ENCODE measurements around the gene EPHA5.

Gene EPHA5

GRCh38 chr4:65508168-65508567 is 162.1 kb downstream of the EPHA5 start:
- intact Hi-C loops (cut with DNase I), result no loop called here
- no peak for DNase-seq

- no peak for DNase-seq
- intact Hi-C loops (cut with DNase I), result no loop called here
Observed at GRCh38 chr4:65502131-65502701, 168.1 kb downstream of the EPHA5 start.

DNA sequence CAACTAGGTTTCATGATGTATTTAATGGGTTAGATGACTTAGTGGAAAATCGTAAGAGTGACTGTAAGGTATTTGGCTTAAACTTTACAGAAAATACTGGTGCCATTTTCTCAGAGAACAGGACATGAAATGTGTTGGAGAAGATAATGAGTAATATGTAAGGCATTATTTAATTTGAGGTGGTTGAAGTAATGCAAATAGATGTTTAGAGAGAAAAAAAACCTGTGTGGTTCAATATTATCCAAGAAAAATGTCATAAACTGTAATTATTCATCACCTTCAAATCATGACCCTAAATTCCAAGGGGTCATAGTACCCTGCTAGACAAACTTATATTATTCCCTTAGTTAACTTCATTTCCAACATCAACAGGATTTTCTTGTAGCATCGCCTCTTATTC is 171.7 kb downstream of the EPHA5 start:
- intact Hi-C loops (cut with DNase I), result no loop called here
- DNase-seq, result no peak

GRCh38 chr4:65495439-65495838 is 174.8 kb downstream of the EPHA5 start:
- intact Hi-C loops (cut with DNase I), result no loop called here
- no peak for DNase-seq

DNA sequence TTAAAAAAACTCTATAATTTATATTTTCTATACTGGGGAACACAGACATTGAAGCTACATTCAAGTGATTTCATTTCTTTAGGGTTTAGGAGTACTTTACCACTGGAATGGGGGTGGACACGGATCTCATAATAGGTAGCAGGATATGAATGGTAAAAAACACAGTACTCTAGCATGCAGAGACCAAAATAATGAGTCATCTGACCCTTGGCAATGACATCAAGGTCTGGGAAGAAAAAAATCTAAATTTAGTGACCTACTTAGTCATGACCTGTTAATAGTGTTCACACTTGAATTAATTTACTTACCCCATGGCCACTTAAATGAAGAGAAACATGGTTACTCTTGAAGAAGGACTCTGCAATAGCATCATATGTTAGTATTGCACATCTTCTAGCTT is 187.9 kb downstream of the EPHA5 start:
- intact Hi-C loops (cut with DNase I), result no loop called here
- no peak for DNase-seq

GRCh38 chr4:65472531-65472930 is 197.8 kb downstream of the EPHA5 start:
- intact Hi-C loops (cut with DNase I), result no loop called here

GRCh38 chr4:65467068-65467680 is 203.1 kb downstream of the EPHA5 start:
- no peak for DNase-seq
- intact Hi-C loops (cut with DNase I), result no loop called here

More at GRCh38 chr4:65472531-65472930, 197.8 kb downstream of the EPHA5 start:
- DNase-seq, result peak in 2 of 10 donors; percentile 54 to 75

DNA sequence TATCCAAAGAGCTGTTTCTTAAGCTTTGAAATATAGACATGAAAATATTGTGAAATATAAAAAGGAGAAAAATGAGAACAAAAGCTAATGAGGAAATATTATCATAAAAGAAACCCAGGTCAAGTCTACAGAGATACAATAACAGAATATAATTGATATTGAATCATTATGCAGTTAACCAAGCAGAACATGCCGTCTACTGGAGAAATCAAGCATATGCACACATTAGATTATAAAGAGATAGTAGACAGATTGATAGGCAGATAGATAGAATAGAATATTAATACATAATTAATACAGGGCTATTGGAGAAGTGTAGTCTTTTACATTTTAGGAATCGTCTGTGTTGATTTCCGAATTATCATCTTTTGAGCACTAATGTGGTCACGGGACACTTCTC is 208.5 kb downstream of the EPHA5 start:
- intact Hi-C loops (cut with DNase I), result no loop called here
- no peak for DNase-seq

DNA sequence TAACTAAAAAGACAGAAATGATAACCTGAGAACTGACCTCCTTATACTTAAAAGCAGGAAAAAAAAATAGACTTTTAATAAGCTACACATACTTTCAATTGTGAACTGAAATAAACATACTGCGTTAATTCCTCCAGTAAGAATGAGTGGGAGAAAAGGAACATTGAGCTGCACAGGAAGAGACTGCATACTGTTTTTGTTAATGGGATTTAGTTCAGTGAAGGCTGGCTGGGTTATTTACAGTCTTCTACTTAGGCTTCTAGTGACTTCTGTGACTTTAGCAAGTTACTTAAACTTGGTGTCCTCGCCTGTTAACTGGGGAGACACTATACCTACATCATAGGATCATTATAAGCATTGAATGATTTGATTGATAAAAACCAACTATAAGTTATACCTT is 213.3 kb downstream of the EPHA5 start:
- intact Hi-C loops (cut with DNase I), result no loop called here

GRCh38 chr4:65456579-65456978 is 213.7 kb downstream of the EPHA5 start:
- intact Hi-C loops (cut with DNase I), result no loop called here
- no peak for DNase-seq

More for the DNA sequence above, 213.3 kb downstream of the EPHA5 start:
- no peak for DNase-seq

GRCh38 chr4:65453398-65453797 is 216.9 kb downstream of the EPHA5 start:
- intact Hi-C loops (cut with DNase I), result no loop called here
- no peak for DNase-seq

DNA sequence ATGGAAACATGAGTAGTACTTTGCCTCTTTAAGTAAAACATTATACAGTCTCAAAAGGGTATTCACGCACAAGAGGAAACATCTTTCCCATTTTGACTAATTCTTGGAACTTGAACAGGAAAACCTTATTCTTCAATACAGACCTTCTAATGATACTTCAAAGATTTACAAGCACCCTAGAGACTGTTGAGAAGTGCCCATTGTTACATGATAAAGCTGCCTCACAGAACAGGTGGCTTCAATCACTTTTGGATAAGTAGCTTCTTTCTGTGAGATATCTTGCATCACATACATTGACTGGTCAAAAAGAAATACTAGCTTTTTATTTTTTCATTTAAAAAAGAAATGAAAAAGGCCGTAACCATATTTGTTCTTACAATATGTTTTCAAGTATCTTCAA is 219.4 kb downstream of the EPHA5 start:
- no peak for DNase-seq
- intact Hi-C loops (cut with DNase I), result no loop called here

- intact Hi-C loops (cut with DNase I), result no loop called here
Observed at GRCh38 chr4:65437102-65437501, 233.2 kb downstream of the EPHA5 start.

GRCh38 chr4:65422109-65422508 is 248.2 kb downstream of the EPHA5 start:
- DNase-seq, result no peak
- intact Hi-C loops (cut with DNase I), result no loop called here

More at GRCh38 chr4:65437102-65437501, 233.2 kb downstream of the EPHA5 start:
- DNase-seq, result no peak

DNA sequence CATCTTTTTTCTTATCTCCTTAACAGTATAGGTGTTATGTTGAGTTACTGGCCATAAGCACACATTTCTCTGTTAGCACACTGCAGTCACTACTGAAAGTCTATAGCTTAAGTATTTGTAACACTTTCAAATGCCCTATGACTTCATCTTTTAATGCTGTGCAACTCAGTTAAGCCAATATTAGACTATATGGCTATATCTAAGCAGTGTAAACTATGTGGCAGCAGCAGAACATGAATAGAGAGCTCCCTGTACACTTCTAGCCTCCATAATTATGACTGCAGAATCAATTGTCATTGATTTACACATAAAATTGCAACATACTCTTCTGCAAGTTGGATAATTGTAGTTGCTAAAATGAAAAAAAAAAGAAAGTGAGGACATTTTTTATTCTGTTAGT is 250.3 kb downstream of the EPHA5 start:
- DNase-seq, result no peak
- intact Hi-C loops (cut with DNase I), result no loop called here

DNA sequence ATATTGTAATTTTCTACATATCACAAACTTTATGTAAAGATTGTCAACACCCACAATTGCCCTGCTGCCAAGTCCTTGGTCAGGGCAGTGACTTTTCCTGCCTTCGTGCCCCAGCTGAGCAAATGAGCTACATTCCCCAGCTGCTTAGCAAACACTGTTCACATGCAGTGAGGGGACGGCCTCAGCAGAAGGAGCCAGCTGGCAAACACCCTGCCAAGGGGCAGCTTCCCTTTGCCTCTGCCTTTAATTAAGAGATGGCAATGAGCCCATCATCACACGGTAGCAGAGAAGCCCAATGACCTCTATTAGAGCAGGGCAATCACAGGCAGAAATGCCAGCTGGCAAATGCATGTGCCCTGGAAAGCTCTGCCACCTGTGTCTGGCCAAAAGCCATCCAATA is 253.4 kb downstream of the EPHA5 start:
- peak in 5 of 10 donors; percentile 5 to 76 (median 39) for DNase-seq
- intact Hi-C loops (cut with DNase I), result no loop called here

- intact Hi-C loops (cut with DNase I), result no loop called here
- DNase-seq, result no peak
Observed at GRCh38 chr4:65407483-65407882, 262.8 kb downstream of the EPHA5 start.

GRCh38 chr4:65401083-65401482 is 269.2 kb downstream of the EPHA5 start:
- intact Hi-C loops (cut with DNase I), result no loop called here
- no peak for DNase-seq

DNA sequence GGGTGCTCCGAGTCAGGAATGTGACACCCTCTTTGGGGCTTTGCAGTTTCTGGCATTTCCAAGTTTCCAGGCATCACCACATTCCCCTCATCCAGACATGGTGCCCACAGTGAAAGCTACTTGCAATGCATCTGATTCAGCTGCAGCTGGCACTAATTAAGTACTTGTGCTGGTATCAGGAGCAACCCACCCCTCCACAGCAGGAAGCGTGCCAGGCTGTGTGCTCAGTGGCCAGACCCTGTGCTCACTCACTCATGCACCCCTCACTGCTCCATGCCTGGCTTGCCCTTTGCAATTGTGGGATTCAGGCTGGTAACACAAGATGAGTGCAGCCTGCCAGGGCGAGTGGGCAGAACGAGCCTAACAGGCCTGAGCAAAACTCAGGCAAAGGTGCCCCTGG is 271.2 kb downstream of the EPHA5 start:
- DNase-seq, result peak in 3 of 10 donors; percentile 60 to 78 (median 66)
- intact Hi-C loops (cut with DNase I), result no loop called here

DNA sequence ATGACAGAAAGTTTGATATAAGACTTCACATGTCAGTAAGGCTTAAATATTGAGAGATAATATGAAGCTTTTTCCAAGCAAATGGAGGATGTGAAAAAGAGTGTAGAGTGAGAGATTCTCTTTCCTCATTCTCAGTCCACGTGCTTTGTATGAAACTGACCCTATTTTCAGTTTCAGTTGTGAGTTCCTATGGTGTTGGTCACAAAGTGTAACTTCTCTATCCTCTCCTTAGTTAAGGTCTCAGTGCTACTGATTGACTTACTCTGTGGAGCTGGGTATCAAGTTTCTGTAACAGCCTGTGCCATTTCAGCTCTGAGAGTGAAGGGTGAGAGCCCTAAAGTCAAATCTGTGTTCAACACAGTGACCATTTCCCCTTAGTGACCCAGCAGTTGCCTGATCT is 277.2 kb downstream of the EPHA5 start:
- intact Hi-C loops (cut with DNase I), result no loop called here
- no peak for DNase-seq

DNA sequence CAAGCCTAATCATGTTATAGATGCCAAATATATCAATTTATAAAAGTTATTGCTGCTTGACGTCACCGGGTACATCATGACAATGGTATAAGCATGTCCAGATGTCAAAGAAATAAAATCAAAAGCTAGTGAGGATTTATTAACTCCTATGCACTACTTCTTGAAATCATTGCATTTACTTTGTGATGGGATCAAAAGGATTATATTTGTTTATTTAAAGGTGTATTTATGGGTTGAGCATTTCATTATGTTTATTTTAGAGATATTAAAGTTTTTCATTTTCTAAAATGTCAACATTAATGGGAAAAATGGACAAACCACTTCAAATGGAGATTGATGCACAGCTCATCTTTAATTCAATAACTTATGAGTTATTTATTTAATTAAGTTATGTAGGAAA is 277.8 kb downstream of the EPHA5 start:
- intact Hi-C loops (cut with DNase I), result no loop called here
- DNase-seq, result no peak

DNA sequence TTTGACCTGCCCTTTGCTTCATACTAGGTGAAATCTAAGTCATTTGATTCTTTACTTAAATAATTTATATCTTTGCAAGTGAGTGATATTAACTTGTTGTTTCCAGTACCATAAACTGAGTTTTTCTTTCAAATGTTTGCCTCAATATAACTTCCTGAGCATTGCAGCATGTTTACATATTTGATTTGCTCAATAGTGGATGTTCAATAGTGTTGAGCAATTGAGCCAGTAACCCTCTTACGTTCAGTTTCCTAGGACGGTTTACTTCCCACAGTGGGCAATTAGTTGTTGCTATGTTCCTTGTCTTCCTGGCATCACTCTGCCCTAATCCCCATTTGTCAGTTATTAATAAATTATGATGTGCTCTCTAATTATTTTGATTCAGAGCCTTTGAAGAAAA is 278.5 kb downstream of the EPHA5 start:
- no peak for DNase-seq
- intact Hi-C loops (cut with DNase I), result no loop called here

DNA sequence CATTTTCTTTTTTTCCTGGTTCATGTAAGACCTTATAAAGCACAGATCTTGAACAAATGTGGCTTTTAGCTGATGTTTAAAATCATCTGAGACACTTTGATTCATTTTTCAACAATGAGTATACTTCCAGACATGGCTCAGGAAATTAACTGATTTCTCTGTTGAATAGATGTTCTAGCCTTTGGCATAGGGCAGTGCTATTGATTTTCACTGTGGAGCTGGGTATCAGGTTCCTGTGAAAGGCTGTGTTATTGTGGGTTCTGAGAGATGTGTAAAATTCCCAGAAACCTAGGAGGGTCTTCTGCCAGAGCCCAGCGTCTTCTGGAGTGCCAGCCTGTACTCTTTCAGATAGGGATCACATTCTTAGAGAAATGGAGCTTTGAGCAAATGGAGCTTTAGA is 278.9 kb downstream of the EPHA5 start:
- no peak for DNase-seq
- intact Hi-C loops (cut with DNase I), result no loop called here
